ENCODE data around the gene MYOG. TPM values are rescaled to one million over a fixed set of nuclear protein-coding genes. Genes with fewer than 3 reads are reported as not detected.

Gene MYOG
- total RNA-seq, 2 donors from 2014 or later = not detected

DNA sequence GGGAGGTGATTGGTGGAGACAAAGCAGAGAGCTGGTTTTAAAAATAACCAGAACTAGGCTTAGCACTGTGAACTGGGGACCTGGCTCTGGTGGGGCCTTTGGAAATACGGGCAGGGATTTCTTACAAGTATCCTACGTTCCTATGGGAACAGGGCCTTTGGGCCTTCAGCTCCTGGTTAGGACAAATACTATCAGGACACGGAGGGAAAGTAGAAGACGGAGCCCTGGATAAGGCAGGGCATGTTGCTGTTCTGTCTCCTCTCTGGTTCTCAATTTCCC is 5.3 kb upstream of the MYOG start:
- peaks cover 8 to 11% of the 10 kb centered on the region in 2 donors for H3K9me3 Mint-ChIP-seq
- no peak overlapping the region for H3K27ac Mint-ChIP-seq
- peaks cover 3 to 8% of the 10 kb centered on the region in 2 donors for H3K36me3 Mint-ChIP-seq (ENCODE audit: insufficient read depth in 2 of 2)
- no peaks in the 10 kb centered on the region for H3K4me1 Mint-ChIP-seq (ENCODE audit: low read depth)
- ATAC-seq (replicated peaks in 1 of 2) (no peak), DNase-seq (no peak)
- no peak overlapping the region for H3K4me3 Mint-ChIP-seq
- H3K27me3 Mint-ChIP-seq (ENCODE audit: low read depth) = peaks cover 27% of the 10 kb centered on the region

DNA sequence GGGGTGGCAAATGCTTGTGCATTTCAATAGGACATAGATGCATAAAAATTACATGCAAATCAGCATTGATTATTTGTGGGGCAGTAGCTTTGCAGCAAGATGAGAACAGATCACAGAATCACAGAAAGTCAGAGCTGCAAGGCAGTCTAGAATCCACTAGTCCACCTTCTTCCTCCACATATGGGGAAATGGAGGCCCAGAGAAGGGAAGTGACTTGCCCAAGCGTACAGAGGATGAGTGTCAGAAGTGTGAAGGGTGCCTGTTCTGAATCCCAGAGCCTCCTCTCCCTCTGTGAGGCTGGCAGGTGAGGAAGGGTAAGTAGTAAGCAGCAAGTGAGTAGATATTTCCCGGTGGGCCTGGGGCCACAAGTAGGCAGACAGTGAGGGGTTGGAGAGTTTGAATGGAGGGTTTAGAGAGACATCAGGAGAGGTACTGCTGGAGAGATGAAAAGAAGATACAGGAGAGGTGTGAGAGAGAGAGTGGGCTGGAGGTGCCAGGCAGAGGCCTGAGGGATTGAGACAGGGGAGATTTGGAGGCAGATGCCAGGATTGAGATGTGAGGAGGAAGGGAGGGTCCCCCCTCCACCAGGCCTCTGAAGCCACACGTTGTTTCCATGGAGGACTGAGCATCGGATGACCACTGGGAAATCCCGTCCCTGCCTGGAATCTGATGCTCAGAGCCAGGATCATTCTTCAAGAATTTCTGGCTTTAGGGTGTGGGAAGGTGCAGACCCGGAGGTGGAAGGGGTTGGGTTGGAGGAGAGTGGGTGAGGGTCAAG is 4.8 kb upstream of the MYOG start:
- no peak for DNase-seq

DNA sequence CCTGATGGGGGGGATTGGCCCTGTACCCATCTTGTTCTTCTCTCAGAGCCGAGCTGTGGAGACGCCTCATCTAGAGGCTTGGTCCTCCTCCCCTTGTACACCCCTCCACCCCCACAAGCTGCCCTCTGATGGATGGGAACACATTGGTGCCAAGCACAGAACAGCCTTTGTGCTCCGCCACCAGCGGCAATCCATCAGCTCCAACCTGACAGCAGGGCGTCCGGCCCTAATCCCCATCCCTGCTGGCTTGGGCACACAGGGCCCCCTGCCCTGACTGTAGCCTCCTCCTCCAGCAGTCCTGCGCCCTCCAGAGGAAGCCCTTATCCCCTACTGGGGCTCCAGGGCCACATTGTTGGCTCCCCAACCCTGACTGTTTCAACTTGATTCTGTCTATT is 3.8 kb upstream of the MYOG start:
- Mint-ChIP-seq H3K27me3 (ENCODE audit: low read depth) (peaks cover 27% of the 10 kb centered on the region), H3K4me3 (no peak overlapping the region), H3K4me1 (ENCODE audit: low read depth) (no peaks in the 10 kb centered on the region), H3K27ac (no peak overlapping the region), H3K9me3 (peaks cover 0 to 3% of the 10 kb centered on the region in 2 donors), H3K36me3 (ENCODE audit: insufficient read depth in 2 of 2) (peaks cover 0 to 2% of the 10 kb centered on the region in 2 donors)
- ATAC-seq (replicated peaks in 1 of 2) (no peak), DNase-seq (no peak)

More for the DNA sequence above, 4.8 kb upstream of the MYOG start:
- H3K36me3 Mint-ChIP-seq (ENCODE audit: insufficient read depth in 2 of 2) = peaks cover 2 to 8% of the 10 kb centered on the region in 2 donors
- H3K4me1 Mint-ChIP-seq (ENCODE audit: low read depth) = no peaks in the 10 kb centered on the region
- ATAC-seq (replicated peaks in 1 of 2) = no peak
- peaks cover 27% of the 10 kb centered on the region for H3K27me3 Mint-ChIP-seq (ENCODE audit: low read depth)
- H3K27ac Mint-ChIP-seq = no peak overlapping the region
- no peak overlapping the region for H3K4me3 Mint-ChIP-seq
- peaks cover 7 to 11% of the 10 kb centered on the region in 2 donors for H3K9me3 Mint-ChIP-seq

DNA sequence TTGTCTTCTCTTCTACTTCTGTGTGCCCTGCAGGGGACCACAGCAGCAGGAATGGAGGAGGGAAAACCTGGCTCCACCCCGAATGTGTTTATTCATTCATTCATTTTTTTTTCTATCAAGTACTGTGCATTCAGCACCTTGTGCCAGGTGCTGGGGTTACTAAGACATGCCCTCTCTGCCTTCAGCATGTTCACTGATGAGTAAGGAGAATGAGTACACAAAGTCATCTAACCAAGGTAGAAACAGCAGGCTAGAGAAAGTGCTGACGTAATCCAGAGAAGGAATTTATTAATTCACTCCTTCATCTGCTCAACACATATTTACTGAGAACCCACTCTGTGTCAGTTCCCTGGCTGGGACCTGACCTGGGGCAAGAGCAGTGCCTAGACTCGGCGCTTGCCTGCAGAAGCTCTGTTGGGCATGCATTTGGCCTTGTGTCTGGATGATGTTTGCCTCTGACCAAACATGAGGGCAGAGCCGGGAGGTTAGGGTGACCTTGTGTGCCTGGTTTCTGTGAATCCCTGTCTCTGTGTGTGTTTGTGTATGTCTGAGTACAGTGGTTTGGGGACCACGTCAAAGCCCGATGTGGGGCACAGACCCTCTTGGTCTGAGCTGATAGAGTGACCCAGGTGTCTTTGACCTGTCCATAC is 3.3 kb upstream of the MYOG start:
- H3K9me3 Mint-ChIP-seq = no peaks in the 10 kb centered on the region
- no peak overlapping the region for H3K27ac Mint-ChIP-seq
- no peak for ATAC-seq (replicated peaks in 1 of 2)
- no peak for DNase-seq
- H3K4me1 Mint-ChIP-seq (ENCODE audit: low read depth) = no peaks in the 10 kb centered on the region
- H3K36me3 Mint-ChIP-seq (ENCODE audit: insufficient read depth in 2 of 2) = no peaks in the 10 kb centered on the region
- H3K4me3 Mint-ChIP-seq = no peak overlapping the region
- peaks cover 27% of the 10 kb centered on the region for H3K27me3 Mint-ChIP-seq (ENCODE audit: low read depth)

- no peaks in the 10 kb centered on the region for H3K36me3 Mint-ChIP-seq (ENCODE audit: insufficient read depth in 2 of 2)
- no peaks in the 10 kb centered on the region for H3K4me1 Mint-ChIP-seq (ENCODE audit: low read depth)
- no peaks in the 10 kb centered on the region for H3K9me3 Mint-ChIP-seq
- peaks cover 27% of the 10 kb centered on the region for H3K27me3 Mint-ChIP-seq (ENCODE audit: low read depth)
- H3K4me3 Mint-ChIP-seq = no peak overlapping the region
- DNase-seq (no peak), ATAC-seq (replicated peaks in 1 of 2) (no peak)
- no peak overlapping the region for H3K27ac Mint-ChIP-seq
Measured at GRCh38 chr1:203088441-203088840, 2.6 kb upstream of the MYOG start.

GRCh38 chr1:203086992-203087763 is 1.4 kb upstream of the MYOG start:
- H3K4me3 Mint-ChIP-seq = no peak overlapping the region
- DNase-seq = no peak
- no peaks in the 10 kb centered on the region for H3K36me3 Mint-ChIP-seq (ENCODE audit: insufficient read depth in 2 of 2)
- no peak for ATAC-seq (replicated peaks in 1 of 2)
- H3K27me3 Mint-ChIP-seq (ENCODE audit: low read depth) = peaks cover 18% of the 10 kb centered on the region
- no peaks in the 10 kb centered on the region for H3K4me1 Mint-ChIP-seq (ENCODE audit: low read depth)
- no peak overlapping the region for H3K27ac Mint-ChIP-seq
- H3K9me3 Mint-ChIP-seq = no peaks in the 10 kb centered on the region

DNA sequence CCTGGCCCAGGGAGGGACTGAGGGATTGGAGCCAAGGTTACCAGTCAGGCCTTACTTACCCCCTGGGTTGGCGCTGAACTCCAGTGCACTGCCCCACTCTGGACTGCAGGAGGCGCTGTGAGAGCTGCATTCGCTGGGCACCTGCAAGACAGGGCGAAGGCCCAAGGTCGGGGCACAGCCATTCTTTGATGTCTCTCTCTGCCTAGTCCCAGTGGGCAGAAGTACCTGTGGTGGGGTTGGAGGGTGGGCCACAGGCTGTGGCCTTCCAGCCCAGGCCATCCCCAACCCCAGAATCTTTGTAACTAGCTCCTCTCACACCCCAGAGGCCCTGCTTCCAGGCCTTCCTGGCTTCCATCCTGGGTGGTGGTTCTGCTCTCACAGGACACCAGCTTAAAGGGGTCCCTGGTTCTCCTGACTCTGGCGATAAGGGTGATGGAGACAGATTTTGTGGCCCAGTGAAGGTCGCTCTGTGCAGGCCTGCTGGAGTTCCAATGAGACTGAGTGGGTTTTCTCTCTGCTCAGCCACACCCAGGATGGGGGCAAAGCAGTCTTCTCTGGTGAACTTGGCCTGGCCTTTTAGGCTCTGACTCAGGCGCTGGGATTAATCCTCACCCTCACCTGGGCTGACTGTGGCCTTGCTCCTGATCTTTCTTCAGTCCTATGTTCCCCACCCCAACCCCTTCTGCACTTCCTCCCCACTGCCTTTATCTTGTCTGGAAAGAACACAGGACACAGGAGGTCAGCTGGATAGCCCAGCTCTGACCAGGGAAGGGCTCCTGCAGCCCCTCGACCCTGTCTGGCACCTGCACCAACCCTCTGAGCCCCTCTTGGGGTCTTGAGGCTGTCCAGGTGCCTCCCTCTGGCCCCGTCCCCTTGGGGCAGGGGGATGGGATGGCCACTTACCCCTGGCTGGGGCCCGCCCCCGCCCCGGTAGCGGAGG is 954 bp downstream of the MYOG start:
- H3K4me3 Mint-ChIP-seq = no peak overlapping the region
- H3K27me3 Mint-ChIP-seq (ENCODE audit: low read depth) = peaks cover 27% of the 10 kb centered on the region
- no peaks in the 10 kb centered on the region for H3K9me3 Mint-ChIP-seq
- H3K36me3 Mint-ChIP-seq (ENCODE audit: insufficient read depth in 2 of 2) = no peaks in the 10 kb centered on the region
- ATAC-seq (replicated peaks in 1 of 2) (peak in 1 of 2 donors; percentile 47), DNase-seq (peak; percentile 35 to 43)
- H3K27ac Mint-ChIP-seq = no peak overlapping the region
- no peaks in the 10 kb centered on the region for H3K4me1 Mint-ChIP-seq (ENCODE audit: low read depth)

GRCh38 chr1:203083463-203083921 is 2.3 kb downstream of the MYOG start:
- H3K4me1 Mint-ChIP-seq (ENCODE audit: low read depth) = no peaks in the 10 kb centered on the region

GRCh38 chr1:203082571-203083462 is 3.0 kb downstream of the MYOG start:
- H3K27ac Mint-ChIP-seq = no peak overlapping the region
- no peaks in the 10 kb centered on the region for H3K36me3 Mint-ChIP-seq (ENCODE audit: insufficient read depth in 2 of 2)
- no peaks in the 10 kb centered on the region for H3K4me1 Mint-ChIP-seq (ENCODE audit: low read depth)
- ATAC-seq (replicated peaks in 1 of 2) (no peak), DNase-seq (no peak)
- no peak overlapping the region for H3K4me3 Mint-ChIP-seq
- H3K27me3 Mint-ChIP-seq (ENCODE audit: low read depth) = peaks cover 37% of the 10 kb centered on the region
- no peaks in the 10 kb centered on the region for H3K9me3 Mint-ChIP-seq

More at GRCh38 chr1:203083463-203083921, 2.3 kb downstream of the MYOG start:
- ATAC-seq (replicated peaks in 1 of 2) (no peak), DNase-seq (no peak)
- H3K27me3 Mint-ChIP-seq (ENCODE audit: low read depth) = peaks cover 37% of the 10 kb centered on the region
- no peak overlapping the region for H3K27ac Mint-ChIP-seq
- no peak overlapping the region for H3K4me3 Mint-ChIP-seq
- H3K9me3 Mint-ChIP-seq = no peaks in the 10 kb centered on the region
- no peaks in the 10 kb centered on the region for H3K36me3 Mint-ChIP-seq (ENCODE audit: insufficient read depth in 2 of 2)

GRCh38 chr1:203082231-203082505 is 3.6 kb downstream of the MYOG start:
- Mint-ChIP-seq H3K27me3 (ENCODE audit: low read depth) (peaks cover 33% of the 10 kb centered on the region), H3K4me3 (no peak overlapping the region), H3K36me3 (ENCODE audit: insufficient read depth in 2 of 2) (no peaks in the 10 kb centered on the region), H3K27ac (no peak overlapping the region), H3K4me1 (ENCODE audit: low read depth) (no peaks in the 10 kb centered on the region), H3K9me3 (no peaks in the 10 kb centered on the region)
- ATAC-seq (replicated peaks in 1 of 2) (no peak), DNase-seq (no peak)

DNA sequence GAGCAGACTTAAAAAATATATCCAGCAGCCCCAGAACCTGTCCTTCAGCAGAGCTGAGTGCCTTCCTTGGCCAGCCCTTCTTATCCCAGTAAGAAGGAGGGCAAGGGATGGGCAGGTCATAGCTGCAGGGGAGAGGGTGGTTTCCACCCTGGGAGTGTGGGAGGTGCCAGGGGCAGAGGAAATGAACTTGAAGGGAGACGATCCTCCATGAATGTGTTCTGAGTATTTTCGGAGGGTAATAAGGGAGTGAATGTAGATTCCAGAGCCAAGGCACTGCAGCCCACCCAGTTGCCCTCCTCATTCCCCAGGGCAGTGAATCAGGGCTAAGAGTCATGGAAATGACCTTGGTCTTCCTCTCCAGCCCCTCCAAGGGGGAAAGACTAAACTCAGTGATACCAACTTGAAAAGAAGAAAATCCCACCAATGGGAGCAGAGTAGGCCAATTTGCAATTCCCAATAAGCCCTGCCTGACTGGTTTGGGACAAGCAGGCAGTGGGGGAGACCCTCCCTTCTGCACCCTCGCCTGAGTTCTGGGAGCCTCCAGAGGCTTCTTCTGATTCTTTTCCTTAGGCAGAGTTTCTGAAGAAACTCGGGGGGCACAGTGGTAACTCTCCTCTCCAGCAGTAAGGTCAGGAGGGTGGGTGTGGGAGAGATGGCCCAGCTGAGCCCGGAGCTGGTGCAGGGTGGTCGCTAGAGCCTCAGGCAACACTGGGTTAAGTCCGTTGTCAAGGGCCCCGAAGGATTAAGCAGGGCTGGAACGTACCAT is 4.2 kb downstream of the MYOG start:
- no peak for DNase-seq
- Mint-ChIP-seq H3K4me1 (ENCODE audit: low read depth) (no peaks in the 10 kb centered on the region), H3K36me3 (ENCODE audit: insufficient read depth in 2 of 2) (no peaks in the 10 kb centered on the region), H3K9me3 (no peaks in the 10 kb centered on the region), H3K27ac (no peak overlapping the region), H3K4me3 (no peak overlapping the region), H3K27me3 (ENCODE audit: low read depth) (peaks cover 33% of the 10 kb centered on the region)
- ATAC-seq (replicated peaks in 1 of 2) = no peak
